Chondrocyte (in vitro differentiated cells): ENCODE measurements around the gene BANF1. TPM values are rescaled to one million over a fixed set of nuclear protein-coding genes. Genes with fewer than 3 reads are reported as not detected.
A peak's percentile ranks its signal among the peaks of the same experiment; 100 is the strongest.

Experiments
- DNase-seq: peaks from one replicate; pipeline ENCODE4 v3.0.0; 2021; ENCODE audit warnings: mixed read lengths, low spot score
- H3K27ac Mint-ChIP-seq: one replicate; pipeline ENCODE4 v1.8.0; 2021; ENCODE audit warnings: mild to moderate bottlenecking, moderate library complexity, mixed read lengths; ENCODE audit not compliant: unreplicated experiment
- H3K27me3 Mint-ChIP-seq: 2 replicates; pipeline ENCODE4 v1.8.0; 2021; ENCODE audit warnings: low read depth, mixed read lengths
- H3K36me3 Mint-ChIP-seq: 2 replicates; pipeline ENCODE4 v1.8.0; 2021; ENCODE audit warnings: low read depth, mixed read lengths
- H3K4me1 Mint-ChIP-seq: 2 replicates; pipeline ENCODE4 v1.8.0; 2021; ENCODE audit warnings: low read depth, mild to moderate bottlenecking, mixed read lengths
- H3K4me3 Mint-ChIP-seq: one replicate; pipeline ENCODE4 v1.8.0; 2021; ENCODE audit warnings: mild to moderate bottlenecking, moderate library complexity, mixed read lengths; ENCODE audit not compliant: unreplicated experiment
- H3K9me3 Mint-ChIP-seq: 2 replicates; pipeline ENCODE4 v1.8.0; 2021; ENCODE audit warnings: low read depth, mixed read lengths
- CTCF ChIP-seq: fragments of 200-600 bp; sonication (generic); IDR thresholded peaks from 2 replicates; pipeline ENCODE4 v1.5.0; 2021; ENCODE audit warnings: antibody characterized with exemption, mild to moderate bottlenecking, moderate library complexity
- total RNA-seq: library from RNA; stranded (reverse); gene quantifications from 3 replicates; pipeline ENCODE4 v1.2.1, GENCODE V29; 2021

BANF1 gene
- total RNA-seq, 1 donor from 2014 or later = 187 TPM

DNA sequence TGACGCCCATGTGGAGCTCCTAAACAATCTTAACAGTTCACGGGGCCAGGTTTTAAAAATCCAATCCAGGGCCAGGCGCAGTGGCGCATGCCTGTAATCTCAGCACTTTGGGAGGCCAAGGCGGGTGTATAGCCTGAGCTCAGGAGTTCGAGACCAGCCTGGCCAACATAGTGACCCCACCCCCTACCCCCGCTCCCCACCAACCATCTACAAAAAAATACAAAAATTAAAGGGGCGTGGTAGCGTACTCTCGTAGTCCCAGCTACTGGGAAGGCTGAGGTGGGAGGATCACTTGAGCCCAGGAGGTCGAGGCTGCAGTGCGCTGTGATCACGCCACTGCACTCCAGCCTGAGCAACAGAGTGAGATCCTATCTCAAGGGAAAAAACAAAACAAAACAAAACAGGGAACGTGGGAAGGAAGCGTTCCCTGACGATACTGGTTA, 41.5 kb upstream of the BANF1 start:
- Mint-ChIP-seq H3K9me3 (no peaks in the 10 kb centered on the region), H3K4me1 (peaks cover 30% of the 10 kb centered on the region), H3K4me3 (peak overlapping the region; percentile 85), H3K36me3 (peaks cover 11% of the 10 kb centered on the region), H3K27me3 (no peaks in the 10 kb centered on the region), H3K27ac (peak overlapping the region; percentile 97)
- no peak for TF ChIP-seq CTCF
- DNase-seq = no peak

- peak; percentile 99 for DNase-seq
- Mint-ChIP-seq H3K4me1 (peaks cover 30% of the 10 kb centered on the region), H3K4me3 (peak within 1 kb of the TSS; percentile 85), H3K27me3 (no peaks in the 10 kb centered on the region), H3K9me3 (no peaks in the 10 kb centered on the region), H3K36me3 (peaks cover 14% of the 10 kb centered on the region), H3K27ac (peak within 1 kb of the TSS; percentile 97)
- TF ChIP-seq CTCF = no peak
These were observed 40.8 kb upstream of the BANF1 start, which contains the start of gene SART1 for GRCh38 chr11:65961267-65962140. SART1 (plus strand) TSS chr11:65961734; CDS start chr11:65961781, 47 bp downstream.

DNA sequence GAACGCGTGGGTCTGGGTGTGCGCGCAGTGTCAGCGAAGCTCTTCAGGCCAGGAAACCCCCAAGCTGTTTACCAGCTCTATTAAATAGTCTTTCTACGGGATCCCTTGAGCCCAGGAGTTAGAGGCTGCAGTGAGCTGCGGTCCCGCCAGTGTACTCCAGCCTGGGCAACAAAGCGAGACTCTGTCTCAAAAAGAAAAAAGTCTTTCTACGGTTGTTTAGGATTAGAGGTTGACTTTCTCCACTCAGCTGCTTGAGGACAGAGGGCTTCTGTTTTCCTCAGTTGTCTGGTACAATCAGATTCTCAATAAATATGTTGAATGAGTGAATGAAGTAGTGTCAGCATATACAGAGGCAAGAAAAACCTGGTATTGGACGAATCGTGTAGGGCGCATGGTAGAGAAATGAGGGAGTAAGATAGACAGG, 40.1 kb upstream of the BANF1 start:
- peak overlapping the region; percentile 85 for H3K4me3 Mint-ChIP-seq
- peaks cover 30% of the 10 kb centered on the region for H3K4me1 Mint-ChIP-seq
- no peaks in the 10 kb centered on the region for H3K9me3 Mint-ChIP-seq
- peaks cover 18% of the 10 kb centered on the region for H3K36me3 Mint-ChIP-seq
- DNase-seq = no peak
- H3K27me3 Mint-ChIP-seq = no peaks in the 10 kb centered on the region
- no peak for TF ChIP-seq CTCF
- peak overlapping the region; percentile 88 for H3K27ac Mint-ChIP-seq

GRCh38 chr11:65964906-65965305, 37.4 kb upstream of the BANF1 start:
- no peaks in the 10 kb centered on the region for H3K27me3 Mint-ChIP-seq
- H3K27ac Mint-ChIP-seq = no peak overlapping the region
- H3K9me3 Mint-ChIP-seq = no peaks in the 10 kb centered on the region
- H3K36me3 Mint-ChIP-seq = peaks cover 31% of the 10 kb centered on the region
- H3K4me1 Mint-ChIP-seq = peaks cover 30% of the 10 kb centered on the region
- H3K4me3 Mint-ChIP-seq = no peak overlapping the region
- no peak for TF ChIP-seq CTCF
- no peak for DNase-seq

- no peaks in the 10 kb centered on the region for H3K9me3 Mint-ChIP-seq
- H3K4me1 Mint-ChIP-seq = peaks cover 24% of the 10 kb centered on the region
- no peak for TF ChIP-seq CTCF
- peaks cover 37% of the 10 kb centered on the region for H3K36me3 Mint-ChIP-seq
- DNase-seq = no peak
- no peak overlapping the region for H3K4me3 Mint-ChIP-seq
- no peaks in the 10 kb centered on the region for H3K27me3 Mint-ChIP-seq
- H3K27ac Mint-ChIP-seq = no peak overlapping the region
These were observed 36.1 kb upstream of the BANF1 start for GRCh38 chr11:65965986-65966762.
